Vagina (tissue), 2 donors: Measurements from ENCODE around the gene SLC66A1.
"Not testable (repeated sequence)": the region's sequence is repeated elsewhere in the genome, so short reads cannot be mapped to it uniquely, and the experiment has no call there.

Experiments
- POLR2A ChIP-seq, 2 donors: fragments of 450-650 bp; IDR thresholded peaks; one replicate each; pipeline ENCODE4 v1.6.1; 2017; ENCODE audit warnings: antibody characterized with exemption in 2 of 2, mild to moderate bottlenecking in 2 of 2, moderate library complexity in 2 of 2
- POLR2AphosphoS5 ChIP-seq, 2 donors: sonication (generic); formaldehyde crosslinking; IDR thresholded peaks; one replicate each; pipeline ENCODE4 v1.9.0; 2017; ENCODE audit warnings: antibody characterized with exemption in 2 of 2, mild to moderate bottlenecking in 2 of 2, low read depth in 1 of 2; ENCODE audit not compliant: insufficient read depth in 1 of 2
- TF ChIP-seq, protein P1 (sequence below), 3 experiments: fragments of 450-650 bp in 2 of 3; fragments of 200-600 bp in 1 of 3; sonication (generic) in 1 of 3; IDR thresholded peaks; one replicate each; pipeline ENCODE4 v1.5.1; 2017 to 2019; ENCODE audit warnings: antibody characterized with exemption in 3 of 3, mild to moderate bottlenecking in 2 of 3, moderate library complexity in 2 of 3

DNA sequence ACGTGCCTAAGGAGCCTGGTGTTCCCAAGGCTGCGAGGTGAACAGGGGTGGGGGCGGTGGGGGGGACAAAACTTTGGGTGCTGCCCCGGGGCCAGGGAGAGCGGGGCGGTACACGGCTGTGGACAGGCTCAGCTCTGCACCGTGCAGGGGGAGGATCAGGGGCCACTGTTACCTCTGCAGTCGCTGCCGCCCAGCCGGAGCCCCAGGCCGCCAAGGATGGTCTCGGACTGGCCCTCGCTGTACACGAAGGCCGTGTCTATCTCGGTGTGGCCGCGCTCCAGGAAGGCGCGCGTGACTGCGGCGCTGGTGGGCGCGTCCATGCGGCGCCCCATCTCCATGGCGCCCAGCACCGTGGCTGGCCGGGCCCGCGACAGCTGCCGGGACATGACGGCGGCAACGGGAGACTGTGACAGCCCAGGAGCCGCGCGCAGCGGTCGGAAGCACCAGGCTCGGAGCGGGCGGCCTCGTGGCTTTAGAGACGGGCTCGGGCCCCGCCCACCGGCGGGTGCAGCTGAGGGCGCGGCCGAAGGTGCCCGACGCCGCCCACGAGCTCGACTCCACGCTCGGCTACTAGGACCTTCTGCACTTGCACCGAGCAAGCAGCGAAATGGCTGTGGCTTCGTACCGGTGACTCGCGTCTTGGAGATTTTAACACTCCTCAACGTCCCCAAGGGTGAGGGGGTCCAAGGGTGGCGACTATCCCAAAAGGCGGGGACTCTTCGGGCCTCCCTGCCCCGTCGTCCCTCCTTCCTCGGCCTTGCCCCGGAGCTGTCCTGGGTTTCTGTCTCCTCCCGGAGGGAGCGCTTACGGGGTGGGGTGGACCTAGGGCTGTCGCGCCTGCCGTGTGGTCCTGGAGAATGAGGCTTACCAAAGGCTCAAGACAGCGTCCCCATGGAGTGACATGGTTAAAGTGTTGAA is 23.5 kb upstream of the SLC66A1 start, which contains the start of gene AKR7A3:
- TF ChIP-seq, protein P1, sequence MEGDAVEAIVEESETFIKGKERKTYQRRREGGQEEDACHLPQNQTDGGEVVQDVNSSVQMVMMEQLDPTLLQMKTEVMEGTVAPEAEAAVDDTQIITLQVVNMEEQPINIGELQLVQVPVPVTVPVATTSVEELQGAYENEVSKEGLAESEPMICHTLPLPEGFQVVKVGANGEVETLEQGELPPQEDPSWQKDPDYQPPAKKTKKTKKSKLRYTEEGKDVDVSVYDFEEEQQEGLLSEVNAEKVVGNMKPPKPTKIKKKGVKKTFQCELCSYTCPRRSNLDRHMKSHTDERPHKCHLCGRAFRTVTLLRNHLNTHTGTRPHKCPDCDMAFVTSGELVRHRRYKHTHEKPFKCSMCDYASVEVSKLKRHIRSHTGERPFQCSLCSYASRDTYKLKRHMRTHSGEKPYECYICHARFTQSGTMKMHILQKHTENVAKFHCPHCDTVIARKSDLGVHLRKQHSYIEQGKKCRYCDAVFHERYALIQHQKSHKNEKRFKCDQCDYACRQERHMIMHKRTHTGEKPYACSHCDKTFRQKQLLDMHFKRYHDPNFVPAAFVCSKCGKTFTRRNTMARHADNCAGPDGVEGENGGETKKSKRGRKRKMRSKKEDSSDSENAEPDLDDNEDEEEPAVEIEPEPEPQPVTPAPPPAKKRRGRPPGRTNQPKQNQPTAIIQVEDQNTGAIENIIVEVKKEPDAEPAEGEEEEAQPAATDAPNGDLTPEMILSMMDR (IDR thresholded peaks at IDR 0.05): not testable (repeated sequence)
- TF ChIP-seq POLR2AphosphoS5 (IDR thresholded peaks at IDR 0.05; ENCODE audit: insufficient read depth in 1 of 2, low read depth in 1 of 2); POLR2A (IDR thresholded peaks at IDR 0.05): not testable (repeated sequence)
